OCI-LY1 (cell line): ENCODE measurements around the gene GALNT13.

Experiments used
- H2AFZ ChIP-seq: fragments of 200-600 bp; sonication (generic), shearing (Covaris generic); 2 replicates; pipeline ENCODE4 v1.6.0; 2014; ENCODE audit warnings: antibody characterized with exemption, mild to moderate bottlenecking, low read length
- H3F3A ChIP-seq: fragments of 200-600 bp; sonication (generic), shearing (Covaris generic); 2 replicates; pipeline ENCODE4 v1.6.0; 2014; ENCODE audit warnings: mild to moderate bottlenecking, antibody characterized with exemption, low read length, moderate library complexity; ENCODE audit not compliant: insufficient read depth
- H3K27ac ChIP-seq: fragments of 200-600 bp; sonication (generic); 2 replicates; pipeline ENCODE4 v1.5.1; 2014; ENCODE audit warnings: low read length, mixed run types, mild to moderate bottlenecking, low read depth; ENCODE audit not compliant: poor library complexity, severe bottlenecking
- H3K27me3 ChIP-seq: fragments of 200-600 bp; sonication (generic); 2 replicates; pipeline ENCODE4 v1.6.0; 2014; ENCODE audit warnings: antibody characterized with exemption, mild to moderate bottlenecking, low read length, moderate library complexity; ENCODE audit not compliant: insufficient read depth
- H3K36me3 ChIP-seq: fragments of 200-600 bp; sonication (generic); 2 replicates; pipeline ENCODE4 v1.6.1; 2014; ENCODE audit warnings: mild to moderate bottlenecking, antibody characterized with exemption, low read length, moderate library complexity, mixed read lengths; ENCODE audit not compliant: insufficient read depth
- H3K4me1 ChIP-seq: fragments of 200-600 bp; sonication (generic); 2 replicates; pipeline ENCODE4 v1.5.1; 2014; ENCODE audit warnings: mild to moderate bottlenecking, low read length, moderate library complexity; ENCODE audit not compliant: insufficient read depth, severe bottlenecking
- H3K4me2 ChIP-seq: fragments of 200-600 bp; sonication (generic), shearing (Covaris generic); 2 replicates; pipeline ENCODE4 v1.6.1; 2014; ENCODE audit warnings: low read length
- H3K4me3 ChIP-seq: fragments of 200-600 bp; sonication (generic); 2 replicates; pipeline ENCODE4 v1.5.1; 2014; ENCODE audit warnings: low read length, low read depth, mild to moderate bottlenecking, mixed read lengths; ENCODE audit not compliant: poor library complexity, severe bottlenecking
- H3K79me2 ChIP-seq: fragments of 200-600 bp; shearing (Covaris generic); 2 replicates; pipeline ENCODE4 v1.6.1; 2016; ENCODE audit warnings: mixed run types, low read length, mixed read lengths; ENCODE audit not compliant: insufficient read depth
- H3K9ac ChIP-seq: fragments of 200-600 bp; sonication (generic), shearing (Covaris generic); 2 replicates; pipeline ENCODE4 v1.6.1; 2014; ENCODE audit warnings: mild to moderate bottlenecking, low read length, mixed read lengths
- H3K9me2 ChIP-seq: fragments of 200-600 bp; sonication (generic), shearing (Covaris generic); 2 replicates; pipeline ENCODE4 v1.6.1; 2014; ENCODE audit warnings: low read depth, mild to moderate bottlenecking, low read length, mixed read lengths
- H3K9me3 ChIP-seq: fragments of 200-600 bp; shearing (Covaris generic); 2 replicates; pipeline ENCODE4 v1.6.1; 2014; ENCODE audit warnings: low read length, mixed read lengths
- H4K20me1 ChIP-seq: fragments of 200-600 bp; sonication (generic), shearing (Covaris generic); 2 replicates; pipeline ENCODE4 v1.6.0; 2016; ENCODE audit warnings: mild to moderate bottlenecking, low read length; ENCODE audit not compliant: insufficient read depth
- EZH2 ChIP-seq: fragments of 200-600 bp; sonication (generic), shearing (Covaris generic); IDR thresholded peaks from 2 replicates; pipeline ENCODE4 v1.8.0; 2017; ENCODE audit warnings: borderline replicate concordance, mixed run types, mild to moderate bottlenecking, antibody characterized with exemption, low read length, moderate library complexity, mixed read lengths
- TF ChIP-seq, protein P1 (sequence below): fragments of 200-600 bp; sonication (generic), shearing (Covaris generic); IDR thresholded peaks from 2 replicates; pipeline ENCODE4 v1.5.1; 2017; ENCODE audit warnings: mild to moderate bottlenecking, antibody characterized with exemption, low read length, moderate library complexity, mixed read lengths

Gene GALNT13

DNA sequence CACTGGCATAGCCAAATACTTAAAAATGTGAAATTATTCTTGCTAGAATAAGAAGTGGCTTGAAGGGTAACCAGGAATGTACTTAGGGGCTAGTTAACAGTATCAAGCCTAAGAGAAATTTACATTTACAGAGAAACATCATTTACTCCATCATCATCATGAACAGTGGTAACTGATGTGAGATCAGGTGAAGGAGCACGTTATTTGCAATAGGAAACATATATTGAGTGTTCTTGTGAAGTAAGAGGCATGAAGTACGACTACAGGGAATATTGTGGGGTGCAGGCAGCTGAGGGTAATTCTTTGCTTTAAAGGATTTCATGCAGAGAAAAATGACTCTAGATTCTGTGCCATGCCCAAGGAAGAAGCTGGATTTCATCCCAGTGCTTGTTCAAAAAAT is 220.8 kb downstream of the GALNT13 start:
- no peaks in the 10 kb centered on the region for H3K36me3 ChIP-seq
- H3K9me3 ChIP-seq, result no peaks in the 10 kb centered on the region
- no peak overlapping the region for H3K4me3 ChIP-seq
- H2AFZ ChIP-seq, result no peak overlapping the region
- no peaks in the 10 kb centered on the region for H3K4me1 ChIP-seq
- H3K27ac ChIP-seq, result no peak overlapping the region
- no peaks in the 10 kb centered on the region for H3F3A ChIP-seq
- H3K4me2 ChIP-seq, result no peak overlapping the region
- no peak overlapping the region for H3K9ac ChIP-seq
- no peaks in the 10 kb centered on the region for H3K27me3 ChIP-seq
- TF ChIP-seq EZH2, result no peak
- TF ChIP-seq, protein P1, sequence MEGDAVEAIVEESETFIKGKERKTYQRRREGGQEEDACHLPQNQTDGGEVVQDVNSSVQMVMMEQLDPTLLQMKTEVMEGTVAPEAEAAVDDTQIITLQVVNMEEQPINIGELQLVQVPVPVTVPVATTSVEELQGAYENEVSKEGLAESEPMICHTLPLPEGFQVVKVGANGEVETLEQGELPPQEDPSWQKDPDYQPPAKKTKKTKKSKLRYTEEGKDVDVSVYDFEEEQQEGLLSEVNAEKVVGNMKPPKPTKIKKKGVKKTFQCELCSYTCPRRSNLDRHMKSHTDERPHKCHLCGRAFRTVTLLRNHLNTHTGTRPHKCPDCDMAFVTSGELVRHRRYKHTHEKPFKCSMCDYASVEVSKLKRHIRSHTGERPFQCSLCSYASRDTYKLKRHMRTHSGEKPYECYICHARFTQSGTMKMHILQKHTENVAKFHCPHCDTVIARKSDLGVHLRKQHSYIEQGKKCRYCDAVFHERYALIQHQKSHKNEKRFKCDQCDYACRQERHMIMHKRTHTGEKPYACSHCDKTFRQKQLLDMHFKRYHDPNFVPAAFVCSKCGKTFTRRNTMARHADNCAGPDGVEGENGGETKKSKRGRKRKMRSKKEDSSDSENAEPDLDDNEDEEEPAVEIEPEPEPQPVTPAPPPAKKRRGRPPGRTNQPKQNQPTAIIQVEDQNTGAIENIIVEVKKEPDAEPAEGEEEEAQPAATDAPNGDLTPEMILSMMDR, result no peak
- H4K20me1 ChIP-seq, result no peaks in the 10 kb centered on the region
- H3K9me2 ChIP-seq, result no peaks in the 10 kb centered on the region
- no peaks in the 10 kb centered on the region for H3K79me2 ChIP-seq

DNA sequence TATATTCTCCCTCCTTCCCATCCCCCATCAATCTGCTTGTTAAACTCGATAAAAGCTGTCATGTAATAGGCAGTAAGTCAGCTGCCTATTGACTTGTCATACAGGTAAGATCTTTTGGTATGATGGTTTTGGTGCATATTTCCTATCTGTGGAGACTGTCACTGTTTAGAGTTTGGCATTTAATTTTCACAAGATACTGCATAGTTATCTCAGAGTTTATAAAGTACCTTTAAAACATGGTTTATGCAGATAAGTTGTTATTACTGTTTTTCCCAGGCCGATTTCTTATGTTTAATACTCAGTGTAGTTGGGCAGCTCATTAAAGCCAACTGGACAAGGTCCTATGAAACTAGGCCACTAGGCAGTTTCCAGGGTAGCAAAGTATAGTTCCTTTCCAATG is 222.1 kb downstream of the GALNT13 start:
- no peaks in the 10 kb centered on the region for H3K27me3 ChIP-seq
- no peaks in the 10 kb centered on the region for H3K9me2 ChIP-seq
- H2AFZ ChIP-seq, result no peak overlapping the region
- no peak overlapping the region for H3K4me3 ChIP-seq
- no peak overlapping the region for H3K27ac ChIP-seq
- H3K79me2 ChIP-seq, result no peaks in the 10 kb centered on the region
- no peaks in the 10 kb centered on the region for H3K9me3 ChIP-seq
- no peaks in the 10 kb centered on the region for H4K20me1 ChIP-seq
- no peak overlapping the region for H3K4me2 ChIP-seq
- H3K9ac ChIP-seq, result no peak overlapping the region
- no peaks in the 10 kb centered on the region for H3K4me1 ChIP-seq
- no peaks in the 10 kb centered on the region for H3K36me3 ChIP-seq
- H3F3A ChIP-seq, result no peaks in the 10 kb centered on the region
- TF ChIP-seq, protein P1, result no peak
- no peak for TF ChIP-seq EZH2

DNA sequence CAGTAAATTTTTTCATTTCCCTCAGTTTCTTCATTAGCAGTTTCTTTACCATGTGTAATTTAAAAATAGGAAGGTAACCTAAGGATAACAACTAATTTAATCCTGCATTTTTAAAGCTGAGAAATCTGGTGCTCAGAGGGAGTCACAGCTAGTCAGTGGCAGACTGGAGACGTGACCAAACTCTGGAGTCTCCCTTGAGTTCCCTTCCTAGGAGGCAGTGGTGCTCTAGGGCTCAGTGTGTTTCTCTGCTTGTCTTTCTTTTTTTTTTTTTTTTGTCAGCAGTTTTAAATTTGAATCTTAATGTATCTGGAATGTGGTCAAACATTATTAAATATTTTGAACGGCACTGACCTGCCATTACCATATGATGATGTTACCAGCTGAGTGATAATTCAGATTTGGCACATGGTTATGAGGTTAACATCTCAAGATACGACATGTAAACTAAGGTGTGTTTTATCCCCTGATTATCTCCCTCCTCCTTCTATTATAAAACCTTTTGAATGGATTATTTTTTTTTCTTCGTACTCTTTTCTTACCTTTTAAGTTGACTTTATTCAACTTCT is 226.2 kb downstream of the GALNT13 start:
- Histone ChIP-seq H3K36me3 (no peaks in the 10 kb centered on the region), H3K9me2 (no peaks in the 10 kb centered on the region), H3K27ac (no peak overlapping the region), H3K27me3 (no peaks in the 10 kb centered on the region), H3K9me3 (no peaks in the 10 kb centered on the region), H3K9ac (no peak overlapping the region), H3K4me3 (no peak overlapping the region), H3F3A (no peaks in the 10 kb centered on the region), H3K4me1 (no peaks in the 10 kb centered on the region), H3K79me2 (no peaks in the 10 kb centered on the region), H4K20me1 (no peaks in the 10 kb centered on the region), H2AFZ (no peak overlapping the region), H3K4me2 (no peak overlapping the region)
- no peak for TF ChIP-seq EZH2
- TF ChIP-seq, protein P1, result no peak
